ENCODE results near the gene DPYD.

The DPYD gene

DNA sequence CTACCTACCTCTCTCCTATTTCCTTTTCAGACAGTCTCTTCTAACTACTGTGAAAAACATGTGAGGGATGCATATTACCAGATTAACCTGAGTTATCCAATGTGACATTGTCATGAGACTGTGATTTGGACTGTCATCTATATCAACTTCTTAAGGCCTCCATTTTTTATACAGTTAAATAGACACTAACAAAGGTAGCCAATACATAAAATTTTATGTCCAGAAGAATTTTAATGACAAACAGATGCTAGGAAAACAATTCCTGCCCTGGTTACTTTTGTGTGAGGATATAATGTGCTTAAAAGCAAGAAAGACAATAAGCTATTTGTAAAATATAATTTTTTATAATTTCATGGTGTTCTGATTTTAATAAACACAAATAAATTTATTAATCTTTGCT lies 136.2 kb downstream of the DPYD start:
- no peak for DNase-seq (ENCODE audit: low read depth)

- DNase-seq (ENCODE audit: low read depth) = no peak
These were observed 137.1 kb downstream of the DPYD start for GRCh38 chr1:97783751-97784150.

- no peak for DNase-seq (ENCODE audit: low read depth)
These were observed 139.0 kb downstream of the DPYD start for GRCh38 chr1:97781762-97782337.

DNA sequence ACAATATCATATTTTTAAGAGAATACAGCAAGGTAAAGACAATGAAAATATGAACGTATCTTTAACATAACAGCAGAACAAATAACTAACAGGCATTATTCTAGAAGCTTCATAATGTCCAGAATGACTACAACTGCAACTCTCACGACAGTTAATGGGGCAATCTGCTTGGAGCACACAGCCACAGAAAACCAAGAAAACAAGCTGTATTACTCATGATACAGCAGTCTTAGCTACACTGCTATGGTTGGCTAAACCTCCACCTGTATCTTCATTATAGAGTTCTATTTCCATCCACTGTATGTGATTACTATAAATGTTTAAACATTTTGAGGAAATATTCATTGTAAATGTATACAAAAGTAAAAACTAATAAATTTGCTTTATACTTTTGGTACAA lies 139.9 kb downstream of the DPYD start:
- no peak for DNase-seq (ENCODE audit: low read depth)

DNA sequence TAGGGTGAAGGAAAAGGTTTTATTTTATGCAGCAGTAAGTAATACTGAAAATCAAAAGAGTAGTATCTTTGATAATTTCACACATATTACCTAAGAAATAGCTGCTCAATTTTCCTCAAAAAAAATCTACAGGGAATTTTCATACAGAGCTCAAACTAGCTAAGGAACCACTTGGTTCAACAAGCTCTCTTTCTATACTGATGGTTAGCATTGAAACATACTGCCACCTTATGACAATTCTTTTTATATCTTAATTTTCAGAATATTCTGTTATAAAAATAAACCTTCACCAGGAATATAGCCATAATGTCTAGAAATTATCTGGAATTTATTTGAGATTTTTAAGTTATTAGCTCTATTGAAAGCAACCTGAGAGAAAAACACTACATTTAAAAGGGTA lies 142.1 kb downstream of the DPYD start:
- DNase-seq (ENCODE audit: low read depth) = no peak

DNA sequence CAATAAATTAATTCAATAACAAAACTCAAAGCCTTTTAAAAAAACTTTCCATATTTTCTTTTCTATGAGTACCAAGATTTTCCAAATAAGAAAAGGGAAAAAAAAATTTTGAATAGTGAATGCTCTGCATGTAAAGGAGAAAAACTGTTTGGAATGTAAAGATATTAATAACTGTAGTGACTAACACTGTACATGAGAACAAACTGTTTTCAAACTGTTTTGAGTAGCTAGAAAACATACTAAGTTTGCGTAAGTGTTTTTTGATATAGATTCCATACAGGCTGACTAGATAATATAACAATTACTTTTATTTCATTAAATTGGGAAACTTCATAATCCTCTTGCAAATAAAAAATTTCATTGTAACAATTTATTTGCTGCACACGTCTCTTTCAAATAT lies 150.5 kb downstream of the DPYD start:
- DNase-seq (ENCODE audit: low read depth) = no peak

- no peak for DNase-seq (ENCODE audit: low read depth)
These were observed 153.5 kb downstream of the DPYD start for GRCh38 chr1:97767381-97767780.

GRCh38 chr1:97764991-97765390 lies 155.8 kb downstream of the DPYD start:
- DNase-seq (ENCODE audit: low read depth) = no peak

GRCh38 chr1:97761637-97762036 lies 159.2 kb downstream of the DPYD start:
- DNase-seq (ENCODE audit: low read depth) = no peak

DNA sequence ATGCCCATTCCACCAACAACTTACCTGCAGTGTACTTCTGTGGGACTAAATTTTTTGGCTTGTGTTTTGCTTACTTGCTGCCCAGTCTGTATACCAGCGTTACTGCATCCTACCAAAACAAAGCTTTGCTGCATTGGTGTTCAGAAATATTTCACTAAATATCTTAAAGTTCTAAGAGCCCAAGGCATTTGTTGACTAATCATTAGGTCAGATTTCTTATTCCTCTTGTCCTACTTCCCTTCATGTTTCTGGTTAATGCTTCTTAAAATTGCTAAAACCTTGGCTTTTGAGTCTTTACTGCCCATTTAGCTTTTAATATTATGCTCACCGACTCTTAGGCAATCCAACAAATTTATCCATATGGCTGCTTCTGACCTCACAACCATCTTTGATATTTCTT lies 161.8 kb downstream of the DPYD start:
- no peak for DNase-seq (ENCODE audit: low read depth)

DNA sequence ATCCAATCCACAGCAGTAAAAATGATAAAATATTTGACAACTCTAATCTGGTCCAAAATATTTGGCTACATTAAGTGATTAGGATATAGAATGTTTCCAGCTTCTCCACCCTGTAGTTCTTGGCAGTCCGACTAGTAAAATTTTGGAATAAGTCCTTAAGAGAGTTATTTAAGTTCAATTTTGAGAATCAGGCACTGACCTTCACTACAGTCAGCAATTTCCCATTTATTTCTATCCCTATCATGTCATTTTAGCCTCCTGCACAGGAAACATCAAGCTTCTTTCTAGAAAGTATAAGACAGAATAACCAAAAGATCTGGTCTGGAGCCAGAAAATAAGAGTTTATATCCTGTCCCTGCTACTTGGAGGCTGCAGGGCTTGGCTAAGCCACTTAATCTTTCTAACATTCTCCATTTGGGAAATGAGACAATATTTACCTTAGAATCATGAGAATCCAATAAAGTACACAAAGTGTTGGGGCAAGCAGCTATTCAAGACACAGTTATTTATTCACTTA lies 162.2 kb downstream of the DPYD start:
- DNase-seq (ENCODE audit: low read depth) = no peak

GRCh38 chr1:97745912-97746311 lies 174.9 kb downstream of the DPYD start:
- no peak for DNase-seq (ENCODE audit: low read depth)

- no peak for DNase-seq (ENCODE audit: low read depth)
These were observed 175.9 kb downstream of the DPYD start for GRCh38 chr1:97744977-97745376.

DNA sequence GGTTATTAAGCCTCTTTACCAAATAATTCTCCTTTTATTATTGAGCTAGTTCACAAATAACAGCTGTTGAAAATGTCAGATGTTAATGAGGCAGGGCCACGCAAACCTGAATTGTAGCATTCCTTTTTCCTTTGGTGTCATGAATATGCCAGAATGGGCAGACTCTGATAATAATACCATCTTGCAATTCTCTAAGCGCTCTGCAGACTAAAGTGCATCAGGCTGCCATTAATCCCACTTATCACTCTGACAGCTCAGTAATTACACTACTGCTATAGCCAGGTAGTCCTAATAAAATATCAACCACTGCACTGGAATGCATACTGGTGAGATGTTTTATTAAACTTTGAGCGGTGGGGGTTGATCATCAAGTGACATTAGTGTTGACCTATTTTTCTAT lies 177.7 kb downstream of the DPYD start:
- no peak for DNase-seq (ENCODE audit: low read depth)

DNA sequence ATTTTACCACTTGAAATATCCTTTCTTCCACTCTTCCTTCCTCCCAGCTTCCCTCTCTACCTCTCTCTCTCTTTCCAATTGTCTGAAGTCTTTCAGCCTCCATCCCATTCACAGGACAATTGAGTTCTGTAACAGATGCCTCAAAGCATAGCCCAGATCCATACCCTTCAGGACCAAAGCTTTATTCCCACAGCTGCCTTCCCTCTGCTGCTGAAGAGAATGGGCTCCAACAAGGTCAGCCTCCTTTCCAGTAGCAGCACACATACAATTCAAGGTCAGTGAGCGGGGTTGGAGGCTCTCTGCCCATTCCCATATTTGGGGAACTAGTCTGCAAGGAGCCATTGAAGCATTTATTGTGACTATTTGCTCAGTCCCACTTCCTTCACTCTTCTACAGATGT lies 179.9 kb downstream of the DPYD start:
- no peak for DNase-seq (ENCODE audit: low read depth)

- no peak for DNase-seq (ENCODE audit: low read depth)
These were observed 181.2 kb downstream of the DPYD start for GRCh38 chr1:97739596-97740103.

DNA sequence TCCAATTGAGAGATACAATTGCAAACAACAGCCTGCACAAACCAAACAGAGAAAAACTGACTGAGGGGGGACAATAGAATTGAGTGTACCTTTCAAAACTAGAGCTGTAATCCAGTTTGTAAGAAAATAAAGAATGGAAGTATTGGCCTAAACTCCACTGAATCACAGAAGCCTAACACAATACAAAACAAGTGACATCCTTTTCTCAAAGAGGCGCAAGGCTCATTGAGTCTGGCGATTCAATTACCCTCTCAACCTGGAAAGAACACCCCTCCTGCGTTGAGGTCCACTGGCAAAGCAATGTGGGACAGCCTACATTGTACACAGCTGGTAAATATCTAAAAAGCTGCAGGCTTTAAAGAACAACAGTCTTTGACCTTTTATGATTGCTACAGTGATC lies 182.6 kb downstream of the DPYD start:
- DNase-seq (ENCODE audit: low read depth) = no peak

- no peak for DNase-seq (ENCODE audit: low read depth)
These were observed 190.6 kb downstream of the DPYD start for GRCh38 chr1:97730271-97730670.

- DNase-seq (ENCODE audit: low read depth) = no peak
These were observed 192.4 kb downstream of the DPYD start for GRCh38 chr1:97728436-97728835.

- no peak for DNase-seq (ENCODE audit: low read depth)
These were observed 193.8 kb downstream of the DPYD start for GRCh38 chr1:97727029-97727428.

DNA sequence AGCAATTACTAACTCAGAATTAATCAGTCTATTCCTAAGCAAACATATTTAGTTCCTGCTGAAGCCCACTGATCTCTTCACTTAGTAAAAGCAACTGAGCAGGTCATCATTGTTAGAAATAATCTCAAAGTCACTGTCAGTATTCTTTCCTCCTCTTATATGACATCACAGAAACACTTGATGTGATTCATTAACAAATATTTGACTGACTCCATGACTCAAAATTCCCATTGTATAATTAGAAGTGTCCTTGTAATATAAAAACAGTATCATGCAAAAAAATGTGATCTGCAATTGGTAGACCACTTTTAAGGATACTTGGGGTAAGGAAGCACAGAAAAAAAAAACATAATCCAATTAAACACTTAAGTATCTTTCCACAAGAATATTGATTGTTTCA lies 194.4 kb downstream of the DPYD start:
- DNase-seq (ENCODE audit: low read depth) = no peak

DNA sequence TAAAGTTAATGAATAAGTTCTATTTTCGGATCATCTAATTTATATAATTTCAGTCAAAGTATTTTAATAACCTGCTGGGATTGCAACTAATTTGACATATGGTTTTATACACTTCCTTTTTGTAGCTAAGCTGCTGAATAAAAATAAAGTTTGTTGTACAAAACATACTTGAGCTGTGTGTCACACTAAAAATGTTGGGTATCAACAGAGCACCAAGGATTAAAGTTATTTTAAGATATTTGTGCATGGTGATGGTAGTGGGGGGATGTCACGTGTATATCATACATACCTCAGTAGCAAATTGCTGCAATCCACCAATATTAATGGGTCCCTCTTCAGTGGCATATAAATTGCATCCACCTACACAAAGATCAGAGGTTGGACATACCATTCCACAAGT lies 199.6 kb downstream of the DPYD start:
- no peak for DNase-seq (ENCODE audit: low read depth)

DNA sequence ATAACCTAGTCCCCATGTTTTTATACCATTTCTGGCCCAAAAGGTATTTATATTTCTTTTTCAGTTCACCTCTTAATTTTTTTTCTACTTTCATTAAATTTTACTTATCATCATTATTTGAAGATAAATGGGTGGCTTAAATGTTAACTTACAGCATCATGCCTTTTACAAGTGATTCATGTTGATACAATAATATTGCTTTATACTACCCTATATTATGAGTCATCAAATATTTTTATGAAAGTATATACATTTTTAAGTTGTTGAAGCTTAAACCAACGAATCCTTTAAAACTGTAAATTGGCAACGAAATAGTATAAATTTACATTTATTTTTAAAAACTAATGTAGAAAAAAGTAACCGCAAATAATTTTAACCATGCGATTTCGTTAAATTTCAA lies 207.9 kb downstream of the DPYD start:
- DNase-seq (ENCODE audit: low read depth) = no peak

DNA sequence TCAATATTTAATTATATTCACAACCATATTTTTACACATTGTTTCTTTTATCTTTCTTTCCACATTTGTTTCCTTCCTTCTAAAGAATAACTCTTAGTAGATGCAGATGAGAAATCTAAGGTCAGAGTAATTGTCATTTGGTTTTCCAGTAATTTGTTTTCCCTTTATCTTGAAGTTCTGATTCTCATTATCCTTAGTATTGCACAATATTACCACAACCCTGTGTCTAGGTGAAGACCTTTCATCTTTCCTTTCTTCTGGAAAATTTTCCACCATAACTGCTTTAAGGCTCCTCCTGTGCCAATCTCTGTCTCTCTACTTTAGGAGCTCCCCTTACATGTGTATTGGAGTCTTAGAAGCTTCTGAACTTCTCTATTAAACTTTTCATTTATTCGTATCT lies 209.0 kb downstream of the DPYD start:
- no peak for DNase-seq (ENCODE audit: low read depth)

GRCh38 chr1:97693601-97694000 lies 227.2 kb downstream of the DPYD start:
- no peak for DNase-seq (ENCODE audit: low read depth)
